Hepatocyte (in vitro differentiated cells): ENCODE results near the gene RINL. TPM values are rescaled to one million over a fixed set of nuclear protein-coding genes. Genes with fewer than 3 reads are reported as not detected.
A peak's percentile ranks its signal among the peaks of the same experiment; 100 is the strongest.
"Not testable (repeated sequence)": the region's sequence is repeated elsewhere in the genome, so short reads cannot be mapped to it uniquely, and the experiment has no call there.

Source experiments
- DNase-seq: peaks from one replicate; pipeline ENCODE4 v3.0.0-alpha.2; 2016; ENCODE audit warnings: low spot score
- H2AFZ ChIP-seq: fragments of 200-600 bp; sonication (generic); 2 replicates; pipeline ENCODE4 v1.6.0; 2016; ENCODE audit warnings: antibody characterized with exemption, mild to moderate bottlenecking
- H3K27ac ChIP-seq: fragments of 200-600 bp; sonication (generic); 2 replicates; pipeline ENCODE4 v1.5.1; 2016; ENCODE audit warnings: mild to moderate bottlenecking
- H3K27me3 ChIP-seq: fragments of 200-600 bp; sonication (generic); 2 replicates; pipeline ENCODE4 v1.6.1; 2016
- H3K36me3 ChIP-seq: fragments of 200-600 bp; sonication (generic); replicated peaks from 2 replicates; pipeline ENCODE4 v1.5.1; 2016; ENCODE audit warnings: low read depth; ENCODE audit not compliant: insufficient read depth
- H3K4me1 ChIP-seq: fragments of 200-600 bp; sonication (generic); 2 replicates; pipeline ENCODE4 v1.5.1; 2016; ENCODE audit warnings: mild to moderate bottlenecking, moderate library complexity; ENCODE audit not compliant: insufficient read depth
- H3K4me2 ChIP-seq: fragments of 200-600 bp; sonication (generic); 2 replicates; pipeline ENCODE4 v1.6.0; 2016
- H3K4me3 ChIP-seq: fragments of 200-600 bp; sonication (generic); 2 replicates; pipeline ENCODE4 v1.5.1; 2016; ENCODE audit warnings: mild to moderate bottlenecking
- H3K79me2 ChIP-seq: fragments of 200-600 bp; sonication (generic); 2 replicates; pipeline ENCODE4 v1.6.0; 2017; ENCODE audit warnings: mild to moderate bottlenecking
- H3K9me2 ChIP-seq: fragments of 200-600 bp; sonication (generic); replicated peaks from 2 replicates; pipeline ENCODE4 v1.6.0; 2017; ENCODE audit warnings: mild to moderate bottlenecking; ENCODE audit not compliant: insufficient read depth
- H3K9me3 ChIP-seq: fragments of 200-600 bp; sonication (generic); 2 replicates; pipeline ENCODE4 v1.5.1; 2016; ENCODE audit warnings: low read depth, mild to moderate bottlenecking
- H4K20me1 ChIP-seq: fragments of 200-600 bp; sonication (generic); 2 replicates; pipeline ENCODE4 v1.6.0; 2016; ENCODE audit warnings: mild to moderate bottlenecking; ENCODE audit not compliant: insufficient read depth, poor library complexity, severe bottlenecking
- CTCF ChIP-seq: fragments of 200-600 bp; sonication (generic); IDR thresholded peaks from 2 replicates; pipeline ENCODE4 v1.5.1; 2016; ENCODE audit warnings: antibody characterized with exemption, mild to moderate bottlenecking; ENCODE audit not compliant: poor library complexity
- EZH2 ChIP-seq: fragments of 200-600 bp; sonication (generic); IDR thresholded peaks from 2 replicates; pipeline ENCODE4 v1.6.1; 2016; ENCODE audit warnings: antibody characterized with exemption, mild to moderate bottlenecking, borderline replicate concordance
- EZH2phosphoT487 ChIP-seq: fragments of 200-600 bp; sonication (generic); IDR thresholded peaks from one replicate; pipeline ENCODE4 v1.6.1; 2018; ENCODE audit warnings: antibody characterized with exemption, mild to moderate bottlenecking, low read depth, moderate library complexity; ENCODE audit not compliant: unreplicated experiment, severe bottlenecking
- WGBS: methylation state at CpG from one replicate; pipeline ENCODE4 v1.1.6; 2016; ENCODE audit warnings: low lambda C conversion rate; ENCODE audit errors: missing lambda C conversion rate; 5-methylcytosine and 5-hydroxymethylcytosine counted together
- polyA plus RNA-seq: library from polyadenylated mRNA; unstranded; fragments of >200 nt; fragmentation: Nextera tagmentation; extraction: Ambion mirVana; gene quantifications from 2 replicates; pipeline ENCODE4 v1.2.1, GENCODE V29; 2016
- total RNA-seq: library from RNA; depleted of rRNA; stranded (reverse); fragments of >200 nt; gene quantifications from 2 replicates; pipeline ENCODE4 v1.2.3, GENCODE V29; 2014

The RINL gene
- total and polyA plus RNA-seq, 2 experiments from 2014 or later, result 5.6 to 7.7 TPM

GRCh38 chr19:38856813-38857212, 21.3 kb downstream of the RINL start:
- H3K4me2 ChIP-seq, result no peak overlapping the region
- no peak for TF ChIP-seq CTCF
- no peak for TF ChIP-seq EZH2phosphoT487
- no peak for TF ChIP-seq EZH2
- H3K4me3 ChIP-seq, result no peak overlapping the region
- H2AFZ ChIP-seq, result no peak overlapping the region
- DNase-seq, result no peak
- H3K27me3 ChIP-seq, result no peaks in the 10 kb centered on the region
- no peaks in the 10 kb centered on the region for H3K9me3 ChIP-seq
- peaks cover 18% of the 10 kb centered on the region for H3K4me1 ChIP-seq
- H3K9me2 ChIP-seq, result no peaks in the 10 kb centered on the region
- H3K36me3 ChIP-seq, result no peaks in the 10 kb centered on the region
- H3K79me2 ChIP-seq, result no peaks in the 10 kb centered on the region
- H3K27ac ChIP-seq, result no peak overlapping the region
- no peaks in the 10 kb centered on the region for H4K20me1 ChIP-seq
- 91% methylated on average over 3 of the region's 3 CpGs for WGBS

GRCh38 chr19:38855751-38856150, 22.3 kb downstream of the RINL start:
- H3K4me2 ChIP-seq, H3K27me3 ChIP-seq, H3K9me3 ChIP-seq, H2AFZ ChIP-seq, H4K20me1 ChIP-seq, H3K9me2 ChIP-seq, H3K79me2 ChIP-seq, H3K36me3 ChIP-seq, DNase-seq, H3K4me3 ChIP-seq, H3K27ac ChIP-seq: not testable (repeated sequence)
- peaks cover 25% of the 10 kb centered on the region for H3K4me1 ChIP-seq
- 100% methylated on average over 2 of the region's 37 CpGs for WGBS

- not testable (repeated sequence) for H3K27ac ChIP-seq, H2AFZ ChIP-seq, H3K4me3 ChIP-seq, DNase-seq, H3K36me3 ChIP-seq, H4K20me1 ChIP-seq, H3K4me2 ChIP-seq, H3K79me2 ChIP-seq, H3K9me3 ChIP-seq, H3K27me3 ChIP-seq, H3K9me2 ChIP-seq
- H3K4me1 ChIP-seq, result peaks cover 20% of the 10 kb centered on the region
- WGBS, result 55% methylated on average over 2 of the region's 3 CpGs
Observed at GRCh38 chr19:38854961-38855360, 23.1 kb downstream of the RINL start.

- WGBS, result 95% methylated on average over 17 of the region's 17 CpGs
- DNase-seq, result no peak
Observed at GRCh38 chr19:38853214-38853613, 24.9 kb downstream of the RINL start.

More at GRCh38 chr19:38853214-38853613, 24.9 kb downstream of the RINL start:
- Histone ChIP-seq H3K36me3 (no peaks in the 10 kb centered on the region), H3K4me2 (peak overlapping the region; percentile 85), H3K9me3 (no peaks in the 10 kb centered on the region), H3K27ac (peak overlapping the region; percentile 100), H3K79me2 (peaks cover 9% of the 10 kb centered on the region), H3K9me2 (no peaks in the 10 kb centered on the region), H3K4me3 (no peak overlapping the region), H3K4me1 (peaks cover 17% of the 10 kb centered on the region), H3K27me3 (no peaks in the 10 kb centered on the region), H4K20me1 (peaks cover 9% of the 10 kb centered on the region), H2AFZ (no peak overlapping the region)
- TF ChIP-seq CTCF (no peak), EZH2 (no peak), EZH2phosphoT487 (no peak)
